Activated CD8-positive, alpha-beta memory T cell treated with anti-CD3 and anti-CD28 coated beads for 48 hours (primary cell): ENCODE results near the gene SMURF1.

ENCODE experiments used
- DNase-seq, 3 experiments: peaks; one replicate each; pipeline ENCODE4 v3.0.0-alpha.2; 2020; ENCODE audit warnings: low read depth in 2 of 3, low spot score in 2 of 3

The SMURF1 gene

GRCh38 chr7:98993024-98993897, 150.6 kb downstream of the SMURF1 start:
- DNase-seq = no peak

DNA sequence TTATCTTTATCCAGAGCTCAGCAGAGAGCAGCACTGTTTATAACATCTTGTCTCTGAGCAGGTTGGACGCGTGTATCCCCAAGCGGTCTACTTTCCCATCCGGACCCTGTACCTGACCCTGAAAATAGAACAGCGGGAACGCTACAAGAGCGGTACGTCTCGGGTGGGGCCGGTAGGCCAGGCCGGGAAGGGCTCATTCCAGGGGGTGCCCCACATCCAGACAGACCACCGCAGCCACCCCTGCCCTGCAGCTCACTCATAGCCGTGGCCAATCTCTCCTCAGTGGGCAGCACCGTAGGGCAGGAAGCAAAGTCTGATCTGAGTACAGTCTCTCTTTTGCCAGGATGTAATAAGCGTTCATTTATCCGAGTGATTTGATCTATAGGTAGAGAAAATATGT, 151.8 kb downstream of the SMURF1 start:
- DNase-seq = no peak

GRCh38 chr7:98991141-98991540, 152.8 kb downstream of the SMURF1 start:
- DNase-seq = no peak

- DNase-seq = no peak
Measured at GRCh38 chr7:98990356-98990755, 153.6 kb downstream of the SMURF1 start.

- no peak for DNase-seq
Measured at GRCh38 chr7:98988641-98989040, 155.3 kb downstream of the SMURF1 start.

DNA sequence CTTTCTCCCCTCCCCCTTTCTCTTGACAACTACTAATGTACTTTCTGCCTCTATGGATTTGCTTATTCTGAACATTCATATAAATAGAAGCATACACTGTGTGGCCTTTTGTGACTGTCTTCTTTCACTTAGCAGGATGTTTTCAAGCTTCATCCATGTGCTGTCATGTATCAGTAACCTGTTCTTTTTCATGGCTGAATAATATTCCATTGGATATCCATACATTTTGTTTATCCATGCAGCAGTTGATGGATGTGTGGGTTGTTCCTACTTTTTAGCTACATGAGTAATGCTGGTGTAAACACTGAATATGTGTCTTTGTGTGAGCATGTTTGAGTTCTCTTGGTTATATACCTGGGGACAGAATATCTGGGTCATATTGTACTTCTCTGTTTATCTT, 158.0 kb downstream of the SMURF1 start:
- DNase-seq = no peak

- no peak for DNase-seq
Measured at GRCh38 chr7:98985406-98985805, 158.5 kb downstream of the SMURF1 start.

GRCh38 chr7:98984126-98984525, 159.8 kb downstream of the SMURF1 start:
- no peak for DNase-seq

DNA sequence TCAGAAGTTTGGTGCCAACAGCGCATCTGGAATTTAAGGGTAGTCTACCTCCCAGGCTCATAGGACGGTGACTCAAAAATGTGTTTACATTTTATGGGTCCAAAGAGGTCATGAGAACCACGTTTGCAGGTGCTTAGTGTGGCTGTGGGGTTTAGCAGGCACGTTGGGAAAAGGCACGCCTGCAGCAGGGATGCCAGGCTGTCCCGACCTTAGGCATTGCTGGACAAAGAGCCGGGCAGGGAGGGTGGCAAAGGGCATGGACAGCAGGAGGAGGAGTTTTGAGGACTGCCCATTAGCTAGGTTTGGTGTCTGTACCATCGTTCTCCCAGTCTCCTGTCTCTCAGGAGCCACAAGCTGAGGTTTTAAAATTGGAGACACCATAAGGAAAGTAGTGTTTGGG, 161.2 kb downstream of the SMURF1 start:
- DNase-seq = no peak

DNA sequence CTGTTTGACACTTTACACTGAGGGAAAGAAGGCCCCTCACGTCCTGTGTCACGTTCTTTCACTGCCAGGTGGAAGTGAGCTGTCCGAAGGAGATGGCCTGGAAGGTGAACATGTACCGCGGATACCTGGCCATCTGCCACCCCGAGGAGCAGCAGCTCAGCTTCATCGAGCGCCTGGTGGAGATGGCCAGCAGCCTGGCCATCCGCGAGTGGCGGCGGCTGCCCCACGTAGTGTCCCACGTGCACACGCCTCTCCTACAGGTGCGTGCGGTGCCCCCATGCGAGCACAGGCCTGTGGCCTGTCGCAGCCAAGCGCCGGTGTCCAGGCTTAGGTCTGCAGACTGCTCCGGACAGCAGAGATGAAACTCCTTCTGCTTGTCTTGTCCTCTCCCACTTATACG, 162.2 kb downstream of the SMURF1 start:
- DNase-seq = no peak

GRCh38 chr7:98978672-98979071, 165.2 kb downstream of the SMURF1 start:
- no peak for DNase-seq
